Measurements from ENCODE around the gene ANGPTL4. TPM values are rescaled to one million over a fixed set of nuclear protein-coding genes. Genes with fewer than 3 reads are reported as not detected.

The ANGPTL4 gene
- total and polyA plus RNA-seq, 9 of the 15 experiments (the other 6 are each of a cell fraction or from before 2014, with no cell fraction given), result 0.05 to 0.77 (median 0.22) TPM; not detected in 4

DNA sequence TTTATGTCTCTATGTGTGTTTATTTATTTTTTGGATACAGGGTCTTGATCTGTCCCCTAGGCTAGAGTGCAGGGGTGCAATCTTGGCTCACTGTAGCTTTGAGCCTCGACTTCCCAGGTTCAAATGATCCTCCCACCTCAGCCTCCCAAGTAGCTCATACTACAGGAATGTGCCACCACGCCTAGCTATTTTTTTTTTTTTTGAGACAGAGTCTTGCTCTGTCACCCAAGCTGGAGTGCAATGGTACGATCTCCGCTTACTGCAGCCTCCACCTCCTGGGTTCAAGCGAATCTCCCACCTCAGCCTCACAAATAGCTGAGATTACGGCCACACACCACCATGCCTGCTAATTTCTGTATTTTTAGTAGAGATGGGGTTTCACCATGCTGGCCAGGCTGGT is 5.0 kb upstream of the ANGPTL4 start:
- DNase-seq (ENCODE audit: extremely low read depth in 1 of 4, low spot score in 3 of 4) (no peak), FAIRE-seq (no peak), ATAC-seq (no peak)
- Histone ChIP-seq H3K27me3 (ENCODE audit: control insufficient read depth in 2 of 2, insufficient read depth in 2 of 2, low read length in 2 of 2) (peaks cover 0 to 6% of the 10 kb centered on the region in 2 experiments; a peak in 1 of 5 replicates), H3K9me3 (replicated peaks; ENCODE audit: control insufficient read depth, insufficient read depth, low read depth, low read length) (no peaks in the 10 kb centered on the region), H2AFZ (ENCODE audit: low read depth, low read length) (no peak overlapping the region), H3K79me2 (ENCODE audit: control insufficient read depth, insufficient read depth, low read length) (no peaks in the 10 kb centered on the region), H3K9me1 (ENCODE audit: control insufficient read depth, insufficient read depth, low read length) (no peaks in the 10 kb centered on the region), H3K4me3 (no peak overlapping the region), H3K27ac (ENCODE audit: extremely low read depth, low read depth, low read length) (no peak overlapping the region), H3K4me1 (replicated peaks in 1 of 2; ENCODE audit: control insufficient read depth in 2 of 2, insufficient read depth in 2 of 2, low read length in 2 of 2) (peaks cover 15 to 18% of the 10 kb centered on the region in 2 experiments), H3K36me3 (ENCODE audit: control insufficient read depth, insufficient read depth, low read length) (no peaks in the 10 kb centered on the region), H3K4me2 (ENCODE audit: insufficient read depth, low read length) (no peak overlapping the region), H4K20me1 (replicated peaks; ENCODE audit: control insufficient read depth, insufficient read depth, low read length) (no peaks in the 10 kb centered on the region), H3K9ac (ENCODE audit: insufficient read depth in 1 of 2, low read depth in 2 of 2, low read length in 2 of 2) (no peak overlapping the region)
- in situ Hi-C loops (cut with MboI) (loop anchor here (5.0 kb wide), 1 partner anchor 38 kb away; no protein-coding TSS in a partner anchor), intact Hi-C loops (cut with micrococcal nuclease) (no loop called here)
- WGBS (ENCODE audit: insufficient coverage, low coverage, missing lambda C conversion rate), result 57% methylated on average over 6 of the region's 6 CpGs
- ChIA-PET CTCF (ENCODE audit: low intra/inter-chr PET ratio) (no interaction called here), POLR2A (interaction anchor here (1.0 kb wide), 1 partner anchor 36 kb away, joined by 4 read pairs; no protein-coding TSS in a partner anchor)
- no TSS peak for BruUV-seq (replicated peaks)
- TF ChIP-seq TFAM (CRISPR knock-in tag; conservative IDR thresholded peaks at IDR 0.05), result no peak
- TF ChIP-seq, protein P1, sequence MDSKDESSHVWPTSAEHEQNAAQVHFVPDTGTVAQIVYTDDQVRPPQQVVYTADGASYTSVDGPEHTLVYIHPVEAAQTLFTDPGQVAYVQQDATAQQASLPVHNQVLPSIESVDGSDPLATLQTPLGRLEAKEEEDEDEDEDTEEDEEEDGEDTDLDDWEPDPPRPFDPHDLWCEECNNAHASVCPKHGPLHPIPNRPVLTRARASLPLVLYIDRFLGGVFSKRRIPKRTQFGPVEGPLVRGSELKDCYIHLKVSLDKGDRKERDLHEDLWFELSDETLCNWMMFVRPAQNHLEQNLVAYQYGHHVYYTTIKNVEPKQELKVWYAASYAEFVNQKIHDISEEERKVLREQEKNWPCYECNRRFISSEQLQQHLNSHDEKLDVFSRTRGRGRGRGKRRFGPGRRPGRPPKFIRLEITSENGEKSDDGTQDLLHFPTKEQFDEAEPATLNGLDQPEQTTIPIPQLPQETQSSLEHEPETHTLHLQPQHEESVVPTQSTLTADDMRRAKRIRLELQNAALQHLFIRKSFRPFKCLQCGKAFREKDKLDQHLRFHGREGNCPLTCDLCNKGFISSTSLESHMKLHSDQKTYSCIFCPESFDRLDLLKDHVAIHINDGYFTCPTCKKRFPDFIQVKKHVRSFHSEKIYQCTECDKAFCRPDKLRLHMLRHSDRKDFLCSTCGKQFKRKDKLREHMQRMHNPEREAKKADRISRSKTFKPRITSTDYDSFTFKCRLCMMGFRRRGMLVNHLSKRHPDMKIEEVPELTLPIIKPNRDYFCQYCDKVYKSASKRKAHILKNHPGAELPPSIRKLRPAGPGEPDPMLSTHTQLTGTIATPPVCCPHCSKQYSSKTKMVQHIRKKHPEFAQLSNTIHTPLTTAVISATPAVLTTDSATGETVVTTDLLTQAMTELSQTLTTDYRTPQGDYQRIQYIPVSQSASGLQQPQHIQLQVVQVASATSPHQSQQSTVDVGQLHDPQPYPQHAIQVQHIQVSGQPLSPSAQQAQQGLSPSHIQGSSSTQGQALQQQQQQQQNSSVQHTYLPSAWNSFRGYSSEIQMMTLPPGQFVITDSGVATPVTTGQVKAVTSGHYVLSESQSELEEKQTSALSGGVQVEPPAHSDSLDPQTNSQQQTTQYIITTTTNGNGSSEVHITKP (IDR thresholded peaks at IDR 0.05; ENCODE audit: partially characterized antibody), result peak; percentile 61
